Endothelial cell (in vitro differentiated cells): ENCODE data around the gene ATP10A. TPM values are rescaled to one million over a fixed set of nuclear protein-coding genes. Genes with fewer than 3 reads are reported as not detected.
A peak's percentile ranks its signal among the peaks of the same experiment; 100 is the strongest.
"Not testable (repeated sequence)": the region's sequence is repeated elsewhere in the genome, so short reads cannot be mapped to it uniquely, and the experiment has no call there.

Experiments used
- DNase-seq: peaks from one replicate; pipeline ENCODE4 v3.0.0; 2021; ENCODE audit warnings: low spot score
- H3K27ac Mint-ChIP-seq: one replicate; pipeline ENCODE4 v1.8.0; 2021; ENCODE audit warnings: mixed read lengths, inconsistent platforms; ENCODE audit not compliant: unreplicated experiment
- H3K27me3 Mint-ChIP-seq: one replicate; pipeline ENCODE4 v1.8.0; 2021; ENCODE audit warnings: mild to moderate bottlenecking, moderate library complexity, mixed read lengths, inconsistent platforms; ENCODE audit not compliant: unreplicated experiment
- H3K36me3 Mint-ChIP-seq: one replicate; pipeline ENCODE4 v1.8.0; 2021; ENCODE audit warnings: mild to moderate bottlenecking, low read depth, mixed read lengths, inconsistent platforms; ENCODE audit not compliant: unreplicated experiment
- H3K4me1 Mint-ChIP-seq: one replicate; pipeline ENCODE4 v1.8.0; 2021; ENCODE audit warnings: mild to moderate bottlenecking, mixed read lengths, inconsistent platforms; ENCODE audit not compliant: unreplicated experiment
- H3K4me3 Mint-ChIP-seq: one replicate; pipeline ENCODE4 v1.8.0; 2021; ENCODE audit warnings: mild to moderate bottlenecking, mixed read lengths, inconsistent platforms; ENCODE audit not compliant: unreplicated experiment
- H3K9me3 Mint-ChIP-seq: one replicate; pipeline ENCODE4 v1.8.0; 2021; ENCODE audit warnings: mixed read lengths, inconsistent platforms; ENCODE audit not compliant: unreplicated experiment
- CTCF ChIP-seq: fragments of 200-600 bp; sonication (generic); IDR thresholded peaks from one replicate; pipeline ENCODE4 v1.5.0; 2021; ENCODE audit warnings: antibody characterized with exemption; ENCODE audit not compliant: unreplicated experiment
- total RNA-seq: library from RNA; stranded (reverse); fragmentation: NEBNext Ultra II Directional; extraction: Animal tissue kit (Norgen Biotek cat#: 25700); gene quantifications from one replicate; pipeline ENCODE4 v1.2.1, GENCODE V29; 2021; ENCODE audit not compliant: unreplicated experiment

ATP10A gene
- total RNA-seq, 1 donor from 2014 or later: 0.13 TPM

- Mint-ChIP-seq H3K27ac (no peak overlapping the region), H3K36me3 (no peaks in the 10 kb centered on the region), H3K9me3 (no peaks in the 10 kb centered on the region), H3K4me1 (peaks cover 10% of the 10 kb centered on the region), H3K4me3 (peak overlapping the region; percentile 67), H3K27me3 (peaks cover 22% of the 10 kb centered on the region)
- no peak for DNase-seq
- no peak for TF ChIP-seq CTCF
These were observed 2.0 kb downstream of the ATP10A start for GRCh38 chr15:25860885-25861866.

GRCh38 chr15:25859838-25860645, 3.1 kb downstream of the ATP10A start:
- Mint-ChIP-seq H3K27ac (no peak overlapping the region), H3K9me3 (no peaks in the 10 kb centered on the region), H3K4me1 (peaks cover 10% of the 10 kb centered on the region), H3K4me3 (no peak overlapping the region), H3K27me3 (peaks cover 22% of the 10 kb centered on the region), H3K36me3 (no peaks in the 10 kb centered on the region)
- DNase-seq: no peak
- TF ChIP-seq CTCF: no peak

GRCh38 chr15:25858952-25859760, 4.0 kb downstream of the ATP10A start:
- H3K9me3 Mint-ChIP-seq: no peaks in the 10 kb centered on the region
- no peak for DNase-seq
- H3K36me3 Mint-ChIP-seq: no peaks in the 10 kb centered on the region
- no peak overlapping the region for H3K4me3 Mint-ChIP-seq
- H3K27me3 Mint-ChIP-seq: peaks cover 14% of the 10 kb centered on the region
- no peak overlapping the region for H3K27ac Mint-ChIP-seq
- H3K4me1 Mint-ChIP-seq: peaks cover 10% of the 10 kb centered on the region
- no peak for TF ChIP-seq CTCF

DNA sequence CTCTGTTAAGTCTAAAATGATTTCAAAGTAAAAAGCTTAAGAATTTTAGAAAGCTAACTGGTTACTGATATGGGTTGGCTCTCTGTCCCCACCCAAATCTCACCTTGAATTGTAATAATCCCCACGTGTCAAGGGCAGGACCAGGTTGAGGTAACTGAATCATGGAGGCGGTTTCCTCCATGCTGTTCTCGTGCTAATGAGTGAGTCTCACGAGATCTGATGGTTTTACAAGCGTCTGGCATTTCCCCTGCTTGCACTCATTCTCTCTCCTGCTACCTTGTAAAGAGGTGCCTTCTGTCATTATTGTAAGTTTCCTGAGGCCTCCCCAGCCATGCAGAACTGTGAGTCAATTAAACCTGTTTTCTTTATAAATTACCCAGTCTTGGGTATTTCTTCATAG, 7.1 kb downstream of the ATP10A start:
- H3K4me3 Mint-ChIP-seq, DNase-seq, H3K4me1 Mint-ChIP-seq, H3K27ac Mint-ChIP-seq, H3K36me3 Mint-ChIP-seq, H3K9me3 Mint-ChIP-seq: not testable (repeated sequence)
- H3K27me3 Mint-ChIP-seq: peaks cover 11% of the 10 kb centered on the region
